GM21381 (cell line): ENCODE data around the gene PCOLCE2.
A peak's percentile ranks its signal among the peaks of the same experiment; 100 is the strongest.

Source experiments
- ATAC-seq: cut with Tn5 transposase; IDR thresholded peaks from one replicate; pipeline ENCODE4 v1.9.1; 2021; ENCODE audit warnings: mild to moderate bottlenecking, moderate library complexity; ENCODE audit not compliant: unreplicated experiment

Gene PCOLCE2

GRCh38 chr3:142888481-142889211 is at the start of gene PCOLCE2:
PCOLCE2 (minus strand) TSS chr3:142889083; CDS start chr3:142888896, 187 bp downstream.
- ATAC-seq: no peak

GRCh38 chr3:142935963-142936362 is 47.1 kb upstream of the PCOLCE2 start:
- ATAC-seq: no peak

- ATAC-seq: no peak
Measured at GRCh38 chr3:142934887-142935269, 46.0 kb upstream of the PCOLCE2 start.

- no peak for ATAC-seq
Measured at GRCh38 chr3:142934128-142934886, 45.4 kb upstream of the PCOLCE2 start.

- peak; percentile 93 for ATAC-seq
Measured at GRCh38 chr3:142931222-142931621, 42.3 kb upstream of the PCOLCE2 start.

- ATAC-seq: no peak
Measured at GRCh38 chr3:142930463-142930862, 41.6 kb upstream of the PCOLCE2 start.

GRCh38 chr3:142929890-142930289 is 41.0 kb upstream of the PCOLCE2 start:
- ATAC-seq: no peak

- ATAC-seq: no peak
Measured at GRCh38 chr3:142929109-142929508, 40.2 kb upstream of the PCOLCE2 start.

GRCh38 chr3:142926368-142926944 is 37.6 kb upstream of the PCOLCE2 start:
- ATAC-seq: no peak

GRCh38 chr3:142925140-142925539 is 36.3 kb upstream of the PCOLCE2 start:
- ATAC-seq: no peak

- ATAC-seq: no peak
Measured at GRCh38 chr3:142923694-142924093, 34.8 kb upstream of the PCOLCE2 start.

- ATAC-seq: no peak
Measured at GRCh38 chr3:142916605-142917004, 27.7 kb upstream of the PCOLCE2 start.

GRCh38 chr3:142915636-142916035 is 26.8 kb upstream of the PCOLCE2 start:
- no peak for ATAC-seq

GRCh38 chr3:142914286-142914811 is 25.5 kb upstream of the PCOLCE2 start:
- no peak for ATAC-seq

- no peak for ATAC-seq
Measured at GRCh38 chr3:142913432-142913831, 24.5 kb upstream of the PCOLCE2 start.

GRCh38 chr3:142912402-142913172 is 23.7 kb upstream of the PCOLCE2 start:
- no peak for ATAC-seq

GRCh38 chr3:142910280-142910679 is 21.4 kb upstream of the PCOLCE2 start:
- no peak for ATAC-seq

GRCh38 chr3:142909282-142909681 is 20.4 kb upstream of the PCOLCE2 start:
- no peak for ATAC-seq

- no peak for ATAC-seq
Measured at GRCh38 chr3:142907996-142908395, 19.1 kb upstream of the PCOLCE2 start.

- ATAC-seq: no peak
Measured at GRCh38 chr3:142904639-142905436, 16.0 kb upstream of the PCOLCE2 start.
